T-helper 1 cell treated with Interleukin-12 subunit alpha and Interleukin-12 subunit beta and Interleukin-4 antibody, amounts not matched to agents 30 μg/mL and 1 μg/mL, for 36 hours (primary cell): Measurements from ENCODE around the gene APRT.

Experiments
- H3K27ac Mint-ChIP-seq: one replicate; pipeline ENCODE4 v1.8.0; 2021; ENCODE audit warnings: mild to moderate bottlenecking, mixed read lengths
- H3K27me3 Mint-ChIP-seq: one replicate; pipeline ENCODE4 v1.8.0; 2021; ENCODE audit warnings: low read depth, mixed read lengths
- H3K36me3 Mint-ChIP-seq: one replicate; pipeline ENCODE4 v1.8.0; 2021; ENCODE audit warnings: low read depth, mixed read lengths
- H3K4me1 Mint-ChIP-seq: one replicate; pipeline ENCODE4 v1.8.0; 2021; ENCODE audit warnings: low read depth, mixed read lengths
- H3K4me3 Mint-ChIP-seq: one replicate; pipeline ENCODE4 v1.8.0; 2021; ENCODE audit warnings: mild to moderate bottlenecking, moderate library complexity, mixed read lengths
- H3K9me3 Mint-ChIP-seq: one replicate; pipeline ENCODE4 v1.8.0; 2021; ENCODE audit warnings: mixed read lengths

The APRT gene

GRCh38 chr16:88784074-88784855 lies 27.5 kb downstream of the APRT start:
- Mint-ChIP-seq H3K27me3 (peaks cover 4% of the 10 kb centered on the region), H3K9me3 (no peaks in the 10 kb centered on the region), H3K4me1 (peaks cover 35% of the 10 kb centered on the region), H3K4me3 (peak overlapping the region; percentile 88), H3K27ac (peak overlapping the region; percentile 87), H3K36me3 (peaks cover 2% of the 10 kb centered on the region)

- Mint-ChIP-seq H3K36me3 (peaks cover 2% of the 10 kb centered on the region), H3K4me1 (peaks cover 35% of the 10 kb centered on the region), H3K27ac (peak overlapping the region; percentile 87), H3K9me3 (no peaks in the 10 kb centered on the region), H3K4me3 (peak overlapping the region; percentile 88), H3K27me3 (peaks cover 4% of the 10 kb centered on the region)
Measured at GRCh38 chr16:88783391-88784073, 28.2 kb downstream of the APRT start.

- Mint-ChIP-seq H3K9me3 (no peaks in the 10 kb centered on the region), H3K27me3 (no peaks in the 10 kb centered on the region), H3K36me3 (peaks cover 2% of the 10 kb centered on the region), H3K27ac (peak overlapping the region; percentile 87), H3K4me1 (peaks cover 38% of the 10 kb centered on the region), H3K4me3 (peak overlapping the region; percentile 88)
Measured at GRCh38 chr16:88782454-88783390, 29.0 kb downstream of the APRT start.

GRCh38 chr16:88781140-88782077 lies 30.3 kb downstream of the APRT start:
- peaks cover 38% of the 10 kb centered on the region for H3K4me1 Mint-ChIP-seq
- H3K36me3 Mint-ChIP-seq, result peaks cover 2% of the 10 kb centered on the region
- H3K27me3 Mint-ChIP-seq, result no peaks in the 10 kb centered on the region
- H3K4me3 Mint-ChIP-seq, result peak overlapping the region; percentile 88
- no peaks in the 10 kb centered on the region for H3K9me3 Mint-ChIP-seq
- peak overlapping the region; percentile 87 for H3K27ac Mint-ChIP-seq

- H3K36me3 Mint-ChIP-seq, result peaks cover 2% of the 10 kb centered on the region
- peaks cover 38% of the 10 kb centered on the region for H3K4me1 Mint-ChIP-seq
- H3K9me3 Mint-ChIP-seq, result no peaks in the 10 kb centered on the region
- no peaks in the 10 kb centered on the region for H3K27me3 Mint-ChIP-seq
- peak overlapping the region; percentile 87 for H3K27ac Mint-ChIP-seq
- H3K4me3 Mint-ChIP-seq, result peak overlapping the region; percentile 88
Measured at GRCh38 chr16:88780142-88781062, 31.3 kb downstream of the APRT start.

- Mint-ChIP-seq H3K27me3 (no peaks in the 10 kb centered on the region), H3K9me3 (no peaks in the 10 kb centered on the region), H3K4me3 (no peak overlapping the region), H3K36me3 (peaks cover 2% of the 10 kb centered on the region), H3K27ac (peak overlapping the region; percentile 87), H3K4me1 (peaks cover 41% of the 10 kb centered on the region)
Measured at GRCh38 chr16:88779406-88780141, 32.2 kb downstream of the APRT start.

GRCh38 chr16:88778541-88779065 lies 33.1 kb downstream of the APRT start:
- H3K4me3 Mint-ChIP-seq, result no peak overlapping the region
- H3K9me3 Mint-ChIP-seq, result no peaks in the 10 kb centered on the region
- no peaks in the 10 kb centered on the region for H3K27me3 Mint-ChIP-seq
- peaks cover 2% of the 10 kb centered on the region for H3K36me3 Mint-ChIP-seq
- H3K4me1 Mint-ChIP-seq, result peaks cover 40% of the 10 kb centered on the region
- H3K27ac Mint-ChIP-seq, result no peak overlapping the region

- H3K4me1 Mint-ChIP-seq, result peaks cover 36% of the 10 kb centered on the region
- H3K27me3 Mint-ChIP-seq, result no peaks in the 10 kb centered on the region
- H3K36me3 Mint-ChIP-seq, result peaks cover 2% of the 10 kb centered on the region
- no peaks in the 10 kb centered on the region for H3K9me3 Mint-ChIP-seq
- H3K4me3 Mint-ChIP-seq, result no peak overlapping the region
- H3K27ac Mint-ChIP-seq, result no peak overlapping the region
Measured at GRCh38 chr16:88778271-88778525, 33.5 kb downstream of the APRT start.

- peaks cover 31% of the 10 kb centered on the region for H3K4me1 Mint-ChIP-seq
- no peak overlapping the region for H3K4me3 Mint-ChIP-seq
- H3K27ac Mint-ChIP-seq, result no peak overlapping the region
- no peaks in the 10 kb centered on the region for H3K9me3 Mint-ChIP-seq
- H3K27me3 Mint-ChIP-seq, result no peaks in the 10 kb centered on the region
- H3K36me3 Mint-ChIP-seq, result no peaks in the 10 kb centered on the region
Measured at GRCh38 chr16:88777471-88778270, 34.1 kb downstream of the APRT start.

- Mint-ChIP-seq H3K4me1 (peaks cover 13% of the 10 kb centered on the region), H3K27ac (no peak overlapping the region), H3K27me3 (no peaks in the 10 kb centered on the region), H3K4me3 (no peak overlapping the region), H3K9me3 (no peaks in the 10 kb centered on the region), H3K36me3 (no peaks in the 10 kb centered on the region)
Measured at GRCh38 chr16:88775825-88776224, 35.9 kb downstream of the APRT start.

GRCh38 chr16:88774544-88775393 lies 37.0 kb downstream of the APRT start:
- no peaks in the 10 kb centered on the region for H3K27me3 Mint-ChIP-seq
- H3K9me3 Mint-ChIP-seq, result no peaks in the 10 kb centered on the region
- no peak overlapping the region for H3K27ac Mint-ChIP-seq
- H3K36me3 Mint-ChIP-seq, result no peaks in the 10 kb centered on the region
- peaks cover 5% of the 10 kb centered on the region for H3K4me1 Mint-ChIP-seq
- H3K4me3 Mint-ChIP-seq, result no peak overlapping the region
